Measurements from ENCODE around the gene BMPR2. TPM values are rescaled to one million over a fixed set of nuclear protein-coding genes. Genes with fewer than 3 reads are reported as not detected.
A peak's percentile ranks its signal among the peaks of the same experiment; 100 is the strongest.

Gene BMPR2
- total RNA-seq, 1 experiment from 2014 or later, result 12.8 TPM

DNA sequence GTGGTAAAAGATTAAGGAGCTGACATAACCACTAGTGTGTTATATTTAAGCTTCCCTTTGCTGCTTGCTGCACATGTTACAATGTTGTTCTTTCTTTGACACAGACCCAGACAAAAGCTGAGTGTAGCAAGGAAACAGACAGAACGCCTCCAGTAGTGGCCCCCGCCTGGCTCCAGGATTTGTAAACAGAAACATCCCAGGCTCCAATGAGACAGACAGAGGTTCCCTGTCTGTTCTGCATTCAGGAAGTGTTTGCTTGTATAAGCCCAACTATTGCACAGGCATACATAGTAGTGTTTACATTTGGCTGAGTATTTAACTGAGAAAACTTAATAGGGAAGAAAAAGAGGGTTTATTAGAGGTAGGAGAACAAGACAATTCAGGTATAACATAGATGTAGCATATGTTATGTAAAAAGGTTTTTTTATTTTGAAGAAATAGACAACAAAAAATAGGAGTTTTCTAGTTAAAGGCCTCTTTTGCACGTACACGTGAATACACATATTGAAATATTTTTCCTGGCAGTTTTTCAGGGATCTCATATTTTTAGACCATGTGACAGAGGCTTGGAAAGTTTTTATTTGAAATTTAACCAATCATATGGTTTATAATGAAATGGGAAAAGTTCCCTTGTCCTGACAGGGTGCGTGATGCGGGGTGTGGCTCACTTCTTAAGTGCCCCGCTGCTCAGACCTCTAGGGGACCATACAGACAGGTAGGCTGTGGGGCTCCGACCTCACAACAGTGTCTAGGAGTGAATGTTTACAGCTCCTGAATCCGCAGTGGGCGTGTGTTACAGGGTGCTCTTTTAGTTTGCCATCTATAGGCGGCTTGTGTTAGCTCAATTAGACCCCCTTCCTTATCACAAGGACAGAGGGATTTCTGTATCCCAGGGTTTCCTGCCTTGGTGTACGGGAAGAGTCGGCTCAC lies 118.4 kb downstream of the BMPR2 start:
- intact Hi-C loops (cut with micrococcal nuclease), result no loop called here
- RAD21 ChIA-PET (ENCODE audit: low non-redundant PET in 1 of 2, low total read pairs in 2 of 2, uncharacterized antibody in 2 of 2, unreplicated experiment in 2 of 2), result no interaction called here

DNA sequence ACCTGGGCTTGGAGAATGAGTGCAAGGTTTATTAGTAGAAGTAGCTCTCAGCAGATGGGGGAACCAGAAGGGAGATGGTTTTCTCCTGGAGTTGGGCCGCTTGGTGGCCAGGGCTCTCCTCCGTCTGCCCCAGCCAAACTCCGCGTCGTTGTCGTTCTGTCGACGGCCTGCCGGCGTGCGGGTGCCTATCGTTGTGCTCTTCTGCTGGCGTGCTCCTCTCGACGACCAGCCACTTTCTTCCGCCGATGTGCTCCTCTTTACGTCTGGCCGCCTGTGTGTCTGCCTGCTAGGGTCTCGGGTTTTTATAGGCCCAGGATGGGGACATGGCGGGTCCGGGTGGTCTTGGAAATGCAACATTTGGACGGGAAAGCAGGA lies 119.1 kb downstream of the BMPR2 start:
- no peaks in the 10 kb centered on the region for H3K36me3 ChIP-seq (ENCODE audit: control insufficient read depth in 1 of 2, insufficient read depth in 2 of 2, low read length in 2 of 2)
- no peak overlapping the region for H3K4me2 ChIP-seq (ENCODE audit: low read length)
- POLR2A ChIA-PET, result no interaction called here
- CTCF ChIA-PET, result no interaction called here
- no peak for ATAC-seq
- no peaks in the 10 kb centered on the region for H3K27me3 ChIP-seq (ENCODE audit: insufficient read depth, low read length)
- no peak overlapping the region for H3K9ac ChIP-seq (ENCODE audit: low read length)
- RAD21 ChIA-PET (ENCODE audit: low non-redundant PET in 1 of 2, low total read pairs in 2 of 2, uncharacterized antibody in 2 of 2, unreplicated experiment in 2 of 2), result no interaction called here
- BruUV-seq (replicated peaks), result no TSS peak
- no peak for DNase-seq (ENCODE audit: low read depth, low spot score)
- intact Hi-C loops (cut with micrococcal nuclease), result no loop called here
- TF ChIP-seq SIN3A (IDR thresholded peaks at IDR 0.05; ENCODE audit: low read depth) (no peak), POLR2A (IDR thresholded peaks at IDR 0.05; ENCODE audit: borderline replicate concordance, extremely low read depth, insufficient read depth, insufficient read length) (no peak), ZFX (IDR thresholded peaks at IDR 0.05) (no peak), ELF1 (IDR thresholded peaks at IDR 0.05; ENCODE audit: borderline replicate concordance, low read depth) (no peak), JUND (IDR thresholded peaks at IDR 0.05) (no peak), EGR1 (IDR thresholded peaks at IDR 0.05; ENCODE audit: low read depth) (no peak), ZNF274 (IDR thresholded peaks at IDR 0.05; ENCODE audit: low read depth, low read length) (no peak), CTCF (IDR thresholded peaks at IDR 0.05 in 2 of 3, conservative IDR thresholded peaks at IDR 0.05 in 1 of 3; ENCODE audit: borderline replicate concordance in 1 of 3, insufficient read depth in 1 of 3, low read depth in 2 of 3, low read length in 2 of 3) (no peak), CBX3 (IDR thresholded peaks at IDR 0.05; ENCODE audit: low read depth) (no peak), CEBPB (IDR thresholded peaks at IDR 0.05; ENCODE audit: low read depth) (no peak), EZH2phosphoT487 (IDR thresholded peaks at IDR 0.05; ENCODE audit: borderline replicate concordance) (no peak), POLR2AphosphoS5 (IDR thresholded peaks at IDR 0.05; ENCODE audit: low read depth, low read length) (no peak), SP1 (IDR thresholded peaks at IDR 0.05; ENCODE audit: low read depth) (no peak), EZH2 (IDR thresholded peaks at IDR 0.05) (no peak), YY1 (IDR thresholded peaks at IDR 0.05; ENCODE audit: extremely low read depth, insufficient replicate concordance, low read depth, low read length) (no peak)
- TF ChIP-seq, protein P1, sequence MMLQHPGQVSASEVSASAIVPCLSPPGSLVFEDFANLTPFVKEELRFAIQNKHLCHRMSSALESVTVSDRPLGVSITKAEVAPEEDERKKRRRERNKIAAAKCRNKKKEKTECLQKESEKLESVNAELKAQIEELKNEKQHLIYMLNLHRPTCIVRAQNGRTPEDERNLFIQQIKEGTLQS (IDR thresholded peaks at IDR 0.05), result no peak
- TF ChIP-seq, protein P2, sequence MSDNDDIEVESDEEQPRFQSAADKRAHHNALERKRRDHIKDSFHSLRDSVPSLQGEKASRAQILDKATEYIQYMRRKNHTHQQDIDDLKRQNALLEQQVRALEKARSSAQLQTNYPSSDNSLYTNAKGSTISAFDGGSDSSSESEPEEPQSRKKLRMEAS (IDR thresholded peaks at IDR 0.05), result no peak
- H3K79me2 ChIP-seq (ENCODE audit: insufficient read depth, low read length), result no peaks in the 10 kb centered on the region
- H3K4me3 ChIP-seq (replicated peaks in 1 of 2; ENCODE audit: low read depth in 1 of 2, low read length in 2 of 2), result no peak overlapping the region
- no peaks in the 10 kb centered on the region for H3K9me3 ChIP-seq (ENCODE audit: control insufficient read depth in 1 of 2, insufficient read depth in 1 of 2, low read depth in 1 of 2, low read length in 2 of 2)
- H3K27ac ChIP-seq (ENCODE audit: low read depth, low read length), result no peak overlapping the region
- no peaks in the 10 kb centered on the region for H4K20me1 ChIP-seq (ENCODE audit: insufficient read depth)
- no peaks in the 10 kb centered on the region for H3K9me2 ChIP-seq (ENCODE audit: insufficient read depth)
- no peak overlapping the region for H2AFZ ChIP-seq (ENCODE audit: low read depth, low read length, poor library complexity, severe bottlenecking)
- no peaks in the 10 kb centered on the region for H3K4me1 ChIP-seq (ENCODE audit: control insufficient read depth in 1 of 2, insufficient read depth in 2 of 2, low read length in 2 of 2)

More for the DNA sequence above, 118.4 kb downstream of the BMPR2 start:
- H3K9me3 ChIP-seq (ENCODE audit: control insufficient read depth in 1 of 2, insufficient read depth in 1 of 2, low read depth in 1 of 2, low read length in 2 of 2), result no peaks in the 10 kb centered on the region
- no peak for DNase-seq (ENCODE audit: low read depth, low spot score)
- H4K20me1 ChIP-seq (ENCODE audit: insufficient read depth), result no peaks in the 10 kb centered on the region
- ChIA-PET POLR2A (no interaction called here), CTCF (no interaction called here)
- no peaks in the 10 kb centered on the region for H3K27me3 ChIP-seq (ENCODE audit: insufficient read depth, low read length)
- 0 out of 2 replicates have a peak, but pooled peaks have one; percentile 32 for ATAC-seq
- no peaks in the 10 kb centered on the region for H3K79me2 ChIP-seq (ENCODE audit: insufficient read depth, low read length)
- no peak overlapping the region for H2AFZ ChIP-seq (ENCODE audit: low read depth, low read length, poor library complexity, severe bottlenecking)
- no peak overlapping the region for H3K4me3 ChIP-seq (replicated peaks in 1 of 2; ENCODE audit: low read depth in 1 of 2, low read length in 2 of 2)
- TF ChIP-seq SP1 (IDR thresholded peaks at IDR 0.05; ENCODE audit: low read depth) (no peak), POLR2AphosphoS5 (IDR thresholded peaks at IDR 0.05; ENCODE audit: low read depth, low read length) (no peak), EZH2 (IDR thresholded peaks at IDR 0.05) (no peak)
- no TSS peak for BruUV-seq (replicated peaks)
- H3K27ac ChIP-seq (ENCODE audit: low read depth, low read length), result no peak overlapping the region
- H3K4me2 ChIP-seq (ENCODE audit: low read length), result no peak overlapping the region
- no peaks in the 10 kb centered on the region for H3K9me2 ChIP-seq (ENCODE audit: insufficient read depth)
- H3K4me1 ChIP-seq (ENCODE audit: control insufficient read depth in 1 of 2, insufficient read depth in 2 of 2, low read length in 2 of 2), result no peaks in the 10 kb centered on the region
- H3K36me3 ChIP-seq (ENCODE audit: control insufficient read depth in 1 of 2, insufficient read depth in 2 of 2, low read length in 2 of 2), result no peaks in the 10 kb centered on the region
- H3K9ac ChIP-seq (ENCODE audit: low read length), result no peak overlapping the region

Measured in HCT116 (cell line).